Activated naive CD4-positive, alpha-beta T cell treated with anti-CD3 and anti-CD28 coated beads, Interleukin-2, amount 50 U/mL, for 16 hours (primary cell): Measurements from ENCODE around the gene NUTM2A.
"Not testable (repeated sequence)": the region's sequence is repeated elsewhere in the genome, so short reads cannot be mapped to it uniquely, and the experiment has no call there.

Experiments used
- DNase-seq: peaks from one replicate; pipeline ENCODE4 v3.0.0-alpha.2; 2020

Gene NUTM2A

GRCh38 chr10:87225148-87225547 is at the start of gene NUTM2A:
Gene NUTM2A, plus strand, starts transcription at chr10:87225448. Its CDS starts 383 bp downstream, at chr10:87225831.
- DNase-seq = not testable (repeated sequence)

GRCh38 chr10:87177587-87177986 is 47.7 kb upstream of the NUTM2A start:
- DNase-seq = not testable (repeated sequence)

DNA sequence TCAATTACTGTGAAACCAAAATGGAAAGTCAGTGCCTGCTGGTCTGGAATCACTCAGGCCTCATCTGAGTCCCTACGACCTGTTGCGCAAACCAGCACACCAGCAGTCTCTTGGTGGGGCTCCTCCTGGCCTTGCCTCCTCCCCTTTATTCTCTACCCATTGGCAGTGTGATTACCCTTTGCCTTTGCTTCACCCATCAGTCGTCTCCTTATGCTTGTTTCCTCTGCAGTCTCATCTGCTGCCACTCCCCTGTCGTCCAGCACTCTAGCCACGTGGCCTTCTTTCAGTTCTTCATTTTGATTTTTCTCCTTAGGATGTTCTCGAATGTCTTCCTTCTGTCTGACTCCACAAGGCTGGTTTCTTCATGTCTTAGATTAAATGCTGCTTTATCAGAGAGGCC is 40.8 kb upstream of the NUTM2A start:
- not testable (repeated sequence) for DNase-seq

- not testable (repeated sequence) for DNase-seq
Observed at GRCh38 chr10:87186016-87186415, 39.2 kb upstream of the NUTM2A start.

DNA sequence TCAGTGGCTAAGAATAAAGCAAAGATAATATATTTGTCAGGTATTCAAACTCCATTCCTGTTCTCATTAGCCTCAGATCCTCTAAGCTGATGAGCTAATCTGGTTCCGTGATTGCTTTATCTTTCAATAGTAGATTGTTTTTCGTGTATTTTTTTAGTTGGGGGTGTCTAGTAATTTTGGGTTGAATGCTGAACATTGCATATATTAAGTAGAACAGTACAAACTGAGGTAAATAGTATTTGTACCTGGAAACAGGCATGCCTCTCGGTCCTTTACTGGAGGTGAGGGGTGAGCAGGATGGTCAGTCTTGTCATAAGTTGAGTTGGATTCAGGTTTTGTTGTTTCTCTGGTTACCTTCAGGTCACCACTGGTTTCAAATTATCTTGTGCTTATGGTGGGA is 37.7 kb upstream of the NUTM2A start:
- not testable (repeated sequence) for DNase-seq

- not testable (repeated sequence) for DNase-seq
Observed at GRCh38 chr10:87191841-87192240, 33.4 kb upstream of the NUTM2A start.

DNA sequence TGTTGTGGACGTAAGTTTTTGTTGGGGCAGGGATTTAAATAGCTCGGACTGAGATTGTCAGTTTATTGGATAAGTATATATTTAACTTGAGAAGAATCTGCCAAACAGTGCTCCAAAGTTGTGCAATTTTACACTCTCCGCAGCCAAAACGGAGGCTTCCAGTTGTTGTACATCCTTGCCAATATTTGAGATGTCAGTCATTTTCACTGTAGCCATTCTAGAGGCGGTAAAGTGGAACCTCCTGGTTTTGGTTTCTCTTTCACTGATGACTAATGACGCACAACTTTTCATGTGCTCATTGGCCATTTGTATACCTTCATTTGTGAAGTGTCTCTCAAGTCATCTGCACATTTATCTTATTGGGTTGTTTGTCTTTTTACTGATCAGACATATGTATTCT is 24.3 kb upstream of the NUTM2A start:
- DNase-seq = not testable (repeated sequence)

- not testable (repeated sequence) for DNase-seq
Observed at GRCh38 chr10:87204801-87205200, 20.4 kb upstream of the NUTM2A start.

DNA sequence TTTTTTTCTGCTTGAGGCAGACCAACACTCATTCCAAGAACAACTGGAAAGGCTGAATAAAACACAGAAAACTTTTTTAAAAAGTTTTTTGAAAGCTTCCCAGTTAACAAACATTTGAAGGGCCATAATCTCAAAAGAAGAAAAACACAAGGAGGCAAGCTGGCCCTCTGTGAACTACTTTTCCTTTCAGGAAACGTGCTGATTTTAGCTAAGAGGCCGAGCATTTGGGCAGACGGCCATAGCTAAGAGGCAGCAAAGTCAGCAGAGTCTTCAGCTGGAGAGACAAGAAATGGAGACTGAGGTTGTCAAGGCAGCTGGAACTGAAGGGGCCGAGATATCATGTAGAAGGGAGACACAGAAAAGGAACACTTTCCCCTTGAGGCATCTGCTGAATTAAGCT is 18.3 kb upstream of the NUTM2A start:
- not testable (repeated sequence) for DNase-seq

DNA sequence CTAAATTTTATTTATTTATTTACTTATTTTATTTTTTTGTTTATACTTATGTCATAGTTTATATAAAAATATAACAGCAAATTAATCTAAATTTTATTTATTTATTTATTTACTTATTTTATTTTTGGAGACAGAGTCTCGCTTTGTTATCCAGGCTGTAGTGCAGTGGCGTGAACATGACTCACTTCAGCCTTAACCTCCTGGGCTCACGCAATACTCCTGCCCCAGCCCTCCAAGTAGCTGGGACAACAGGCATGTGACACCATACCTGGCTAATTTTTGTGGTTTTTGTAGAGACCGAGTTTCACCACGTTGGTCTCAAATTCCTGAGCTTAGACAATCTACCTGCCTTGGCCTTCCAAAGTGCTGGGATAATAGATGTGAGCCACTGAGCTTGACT is 14.9 kb upstream of the NUTM2A start:
- not testable (repeated sequence) for DNase-seq

DNA sequence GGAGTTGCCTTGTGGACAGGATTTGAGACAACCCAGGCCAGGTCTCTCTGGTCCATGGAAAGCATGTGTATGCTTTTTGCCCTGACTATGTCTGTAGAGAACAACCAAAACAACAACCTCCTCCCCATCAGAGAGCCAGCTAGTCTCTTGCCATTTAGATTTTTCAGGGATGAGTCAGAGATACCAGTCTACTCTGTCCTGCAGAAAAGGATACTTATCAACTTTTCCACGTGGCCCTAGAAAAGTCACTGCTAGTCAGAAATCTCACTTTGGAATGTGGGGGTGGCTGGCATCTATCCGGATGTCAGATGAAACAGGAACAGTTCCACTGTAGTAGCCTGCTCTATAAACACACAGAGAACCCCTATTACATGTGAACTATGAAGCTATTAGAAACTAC is 13.4 kb upstream of the NUTM2A start:
- not testable (repeated sequence) for DNase-seq

GRCh38 chr10:87213150-87213765 is 12.0 kb upstream of the NUTM2A start:
- DNase-seq = not testable (repeated sequence)

DNA sequence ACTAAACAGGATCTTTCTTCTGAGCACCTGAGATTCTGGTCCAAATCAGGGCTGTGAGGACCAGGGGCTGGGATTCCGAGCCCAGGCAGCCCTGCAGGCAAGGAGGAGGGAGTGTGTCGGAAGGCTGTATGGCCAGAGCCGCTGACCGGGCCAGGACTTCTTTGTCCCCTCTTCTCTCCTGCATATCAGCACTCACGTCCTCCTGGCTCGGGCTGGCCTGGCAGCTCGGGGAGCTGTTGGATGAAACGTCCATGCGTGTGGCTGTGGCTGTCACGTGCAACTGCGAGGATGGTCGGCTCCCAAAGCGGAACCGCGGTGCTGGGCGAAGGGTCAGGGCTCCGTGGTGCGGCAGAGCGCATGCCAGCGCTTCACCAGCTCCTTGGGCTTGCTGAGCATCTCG is 11.4 kb upstream of the NUTM2A start:
- DNase-seq = not testable (repeated sequence)

- not testable (repeated sequence) for DNase-seq
Observed at GRCh38 chr10:87216120-87216519, 9.1 kb upstream of the NUTM2A start.

- not testable (repeated sequence) for DNase-seq
Observed at GRCh38 chr10:87219370-87219769, 5.9 kb upstream of the NUTM2A start.

DNA sequence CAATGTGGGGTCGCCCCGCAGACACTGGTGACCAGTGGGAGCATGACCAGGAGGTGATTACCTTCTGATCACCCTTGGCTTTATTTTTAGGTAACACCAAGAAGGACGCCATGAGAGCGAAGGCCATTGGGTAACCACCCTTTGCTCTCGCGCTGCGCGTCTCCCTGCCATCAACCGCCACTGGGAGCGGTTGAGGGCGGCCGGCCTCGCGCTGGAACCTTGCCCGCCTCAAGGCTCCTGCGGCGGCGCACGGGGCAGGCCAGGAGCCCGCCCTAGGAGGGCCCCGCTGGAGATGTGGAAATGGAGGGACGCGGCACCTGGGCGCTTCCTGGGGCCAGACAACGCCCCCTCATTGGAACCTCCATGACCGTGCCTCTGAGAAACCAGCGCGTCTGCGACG is 2.5 kb upstream of the NUTM2A start:
- not testable (repeated sequence) for DNase-seq

DNA sequence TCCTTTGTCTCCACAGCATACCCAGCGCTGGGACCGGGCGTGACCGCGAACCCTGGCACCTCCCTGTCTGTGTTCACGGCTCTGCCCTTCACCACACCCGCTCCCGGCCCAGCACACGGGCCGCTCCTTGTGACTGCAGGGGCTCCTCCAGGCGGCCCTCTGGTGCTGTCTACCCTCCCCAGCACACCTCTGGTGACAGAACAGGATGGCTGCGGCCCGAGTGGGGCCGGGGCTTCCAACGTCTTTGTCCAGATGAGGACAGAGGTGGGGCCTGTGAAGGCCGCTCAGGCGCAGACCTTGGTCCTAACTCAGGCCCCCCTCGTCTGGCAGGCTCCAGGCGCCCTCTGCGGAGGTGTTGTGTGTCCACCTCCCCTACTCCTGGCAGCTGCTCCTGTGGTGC is 3.0 kb downstream of the NUTM2A start:
- DNase-seq = not testable (repeated sequence)

GRCh38 chr10:87229211-87229610 is 4.0 kb downstream of the NUTM2A start:
- not testable (repeated sequence) for DNase-seq

- not testable (repeated sequence) for DNase-seq
Observed at GRCh38 chr10:87234854-87235253, 9.6 kb downstream of the NUTM2A start.

- not testable (repeated sequence) for DNase-seq
Observed at GRCh38 chr10:87237244-87237643, 12.0 kb downstream of the NUTM2A start.

DNA sequence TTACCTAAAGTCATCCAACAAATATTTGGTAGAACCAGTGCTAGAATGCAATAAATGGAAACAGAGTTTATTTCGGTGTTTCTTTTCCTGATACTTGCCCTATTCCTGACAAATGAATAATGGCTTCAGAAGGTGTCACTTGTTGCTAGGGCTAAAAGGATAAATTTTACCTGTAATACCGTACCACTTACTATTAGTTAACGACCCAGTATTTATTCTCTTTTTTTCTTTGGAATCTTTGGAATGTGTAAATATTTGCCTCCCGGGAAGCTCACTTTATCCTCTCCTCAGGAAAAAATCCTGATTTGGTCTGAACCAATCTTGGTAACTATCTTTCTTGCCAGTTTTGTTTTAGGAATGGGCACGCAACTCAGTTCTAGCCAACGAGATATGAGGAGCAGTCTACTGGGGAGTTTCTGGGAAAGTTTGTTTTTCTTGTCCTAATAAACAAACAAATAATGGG is 14.1 kb downstream of the NUTM2A start:
- DNase-seq = not testable (repeated sequence)

DNA sequence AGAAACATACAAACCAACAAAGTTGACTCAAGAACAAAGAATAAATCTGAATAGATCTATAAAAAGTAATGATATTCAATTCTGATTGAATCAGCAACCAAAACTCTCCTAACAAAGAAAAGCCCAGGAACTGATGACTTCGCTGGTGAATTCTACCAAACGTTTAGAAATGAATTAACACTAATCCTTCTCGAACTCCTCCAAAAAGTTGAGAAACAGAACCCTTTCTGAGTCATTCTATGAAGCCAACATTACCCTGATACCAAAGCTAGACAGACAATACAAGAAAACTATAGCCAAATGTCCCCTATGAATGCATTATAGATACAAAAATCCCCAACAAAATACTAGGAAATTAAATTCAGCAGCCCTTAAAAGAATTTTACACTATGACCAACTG is 16.9 kb downstream of the NUTM2A start:
- not testable (repeated sequence) for DNase-seq

DNA sequence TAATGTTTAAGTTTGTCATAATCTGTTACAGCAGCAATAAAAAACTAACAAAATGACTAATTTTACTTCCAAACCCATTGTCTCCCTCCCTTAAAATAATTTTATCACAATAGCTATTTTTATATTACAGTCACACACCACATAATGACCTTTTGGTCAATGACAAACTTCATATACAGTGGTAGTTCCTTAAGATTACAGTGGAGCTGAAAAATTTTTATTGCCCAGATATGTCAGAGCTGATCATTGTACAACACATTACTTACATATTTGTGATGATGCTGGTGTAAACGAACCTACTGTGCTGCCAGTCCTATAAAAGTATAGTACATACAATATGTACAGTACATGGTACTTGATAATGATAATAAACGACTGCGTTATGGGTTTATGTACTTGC is 22.1 kb downstream of the NUTM2A start:
- DNase-seq = not testable (repeated sequence)

DNA sequence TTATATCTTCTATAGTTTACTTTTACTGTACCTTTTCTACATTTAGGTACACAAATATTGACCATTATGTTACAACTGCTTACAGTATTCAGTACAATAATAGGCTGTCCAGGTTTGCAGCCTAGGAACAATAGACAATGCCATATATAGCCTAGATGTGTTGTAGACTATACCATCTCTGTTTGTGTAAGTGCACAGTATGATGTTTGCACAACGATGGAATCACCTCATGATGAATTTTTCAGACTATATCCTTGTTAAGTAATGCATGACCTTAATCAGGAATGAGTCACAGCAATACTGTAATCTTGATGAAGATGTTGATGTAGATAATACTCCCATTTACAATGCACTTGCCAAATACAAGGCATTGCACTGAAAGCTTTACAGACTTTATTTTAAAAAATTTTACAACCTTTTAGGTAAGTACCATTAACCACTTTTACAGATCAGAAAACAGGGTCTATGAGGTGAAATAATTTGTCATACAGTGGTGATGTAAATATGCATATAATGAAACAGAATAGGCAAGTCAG is 23.6 kb downstream of the NUTM2A start:
- DNase-seq = not testable (repeated sequence)
